ENCODE results near the gene AQP1. TPM values are rescaled to one million over a fixed set of nuclear protein-coding genes. Genes with fewer than 3 reads are reported as not detected.

AQP1 gene
- total RNA-seq, 1 donor = 2.8 TPM

DNA sequence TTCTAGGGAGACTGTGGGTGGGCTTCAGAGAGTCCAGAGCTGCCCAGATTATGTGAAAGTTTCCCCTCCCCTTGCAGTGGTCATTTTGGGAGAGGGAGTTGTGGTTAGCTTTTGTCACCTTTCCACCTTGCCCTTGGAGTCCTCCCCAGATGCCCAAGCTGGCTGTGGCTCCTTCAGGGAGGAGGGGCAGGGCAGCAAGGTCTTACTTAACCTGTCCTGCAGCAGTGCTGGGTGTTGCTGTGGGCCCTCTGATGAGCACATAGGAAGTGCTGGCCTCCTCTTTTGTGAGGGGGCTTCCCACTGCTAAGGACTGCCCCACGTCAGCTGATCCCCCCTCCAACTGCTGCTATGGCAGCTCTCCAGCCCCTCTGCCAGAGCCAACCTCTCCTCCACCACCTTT lies 17.6 kb upstream of the AQP1 start:
- H3K4me3 ChIP-seq (ENCODE audit: low read depth, low read length) = no peak overlapping the region
- TF ChIP-seq, protein P1, sequence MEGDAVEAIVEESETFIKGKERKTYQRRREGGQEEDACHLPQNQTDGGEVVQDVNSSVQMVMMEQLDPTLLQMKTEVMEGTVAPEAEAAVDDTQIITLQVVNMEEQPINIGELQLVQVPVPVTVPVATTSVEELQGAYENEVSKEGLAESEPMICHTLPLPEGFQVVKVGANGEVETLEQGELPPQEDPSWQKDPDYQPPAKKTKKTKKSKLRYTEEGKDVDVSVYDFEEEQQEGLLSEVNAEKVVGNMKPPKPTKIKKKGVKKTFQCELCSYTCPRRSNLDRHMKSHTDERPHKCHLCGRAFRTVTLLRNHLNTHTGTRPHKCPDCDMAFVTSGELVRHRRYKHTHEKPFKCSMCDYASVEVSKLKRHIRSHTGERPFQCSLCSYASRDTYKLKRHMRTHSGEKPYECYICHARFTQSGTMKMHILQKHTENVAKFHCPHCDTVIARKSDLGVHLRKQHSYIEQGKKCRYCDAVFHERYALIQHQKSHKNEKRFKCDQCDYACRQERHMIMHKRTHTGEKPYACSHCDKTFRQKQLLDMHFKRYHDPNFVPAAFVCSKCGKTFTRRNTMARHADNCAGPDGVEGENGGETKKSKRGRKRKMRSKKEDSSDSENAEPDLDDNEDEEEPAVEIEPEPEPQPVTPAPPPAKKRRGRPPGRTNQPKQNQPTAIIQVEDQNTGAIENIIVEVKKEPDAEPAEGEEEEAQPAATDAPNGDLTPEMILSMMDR (IDR thresholded peaks at IDR 0.05; ENCODE audit: insufficient read depth, low read length) = no peak
- DNase-seq (ENCODE audit: low read depth) = no peak

DNA sequence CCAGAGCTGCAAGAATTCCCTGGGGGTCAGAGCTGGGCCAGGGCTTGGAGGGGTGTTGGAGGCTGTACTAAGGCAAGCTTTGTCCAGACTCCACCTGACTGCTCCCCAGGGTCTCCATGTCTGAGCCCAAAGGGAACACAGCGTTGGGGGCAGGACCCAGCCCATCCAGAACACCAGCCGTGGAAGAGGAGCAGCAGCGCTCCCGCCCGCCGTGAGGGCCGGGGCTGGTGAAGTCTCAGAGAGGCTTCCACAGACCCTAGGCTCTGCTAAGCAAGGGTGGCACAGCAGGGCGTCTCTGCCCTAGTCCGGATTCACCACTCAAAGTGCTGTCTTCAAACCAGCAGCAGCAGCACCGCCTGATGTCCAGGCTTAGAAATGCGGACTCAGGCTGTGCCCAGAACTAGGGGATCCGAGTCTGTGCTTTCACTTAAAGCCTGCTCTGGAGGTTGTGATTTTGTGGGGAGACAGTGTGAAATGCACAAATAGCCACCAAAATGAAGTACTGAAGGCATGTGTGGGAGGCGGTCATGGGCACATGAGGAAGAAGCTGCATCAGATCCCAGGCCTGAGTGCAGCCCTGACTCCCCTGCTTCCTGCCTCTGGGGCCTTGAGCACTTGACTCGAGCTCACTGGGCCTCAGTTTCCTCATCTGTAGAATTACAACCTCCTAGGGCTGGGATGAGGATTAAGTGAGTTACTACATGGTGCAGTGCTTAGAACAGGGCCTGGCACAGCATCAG lies 16.6 kb upstream of the AQP1 start:
- no peak for DNase-seq (ENCODE audit: low read depth)
- H3K4me3 ChIP-seq (ENCODE audit: low read depth, low read length) = no peak overlapping the region
- TF ChIP-seq, protein P1 (IDR thresholded peaks at IDR 0.05; ENCODE audit: insufficient read depth, low read length) = no peak

DNA sequence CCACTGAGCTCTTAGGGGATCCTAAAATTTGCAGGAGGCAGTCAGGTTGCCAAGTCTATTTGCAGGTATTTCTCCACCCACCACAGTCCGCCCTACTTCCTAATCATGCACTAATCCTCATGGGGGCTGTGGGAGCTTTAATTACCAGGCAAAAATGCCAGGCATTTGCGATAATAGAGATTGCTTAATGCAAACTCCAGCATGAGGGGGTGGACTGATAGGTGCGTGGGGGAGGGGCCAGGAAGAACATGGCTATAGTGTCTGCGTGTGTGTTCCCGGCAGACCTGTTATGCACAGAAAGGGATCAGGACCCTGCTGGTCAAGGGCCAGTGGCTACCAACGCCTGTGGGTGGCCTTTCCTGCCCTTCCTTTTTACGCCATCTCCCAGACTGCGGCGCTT lies 15.6 kb upstream of the AQP1 start:
- DNase-seq (ENCODE audit: low read depth) = no peak
- H3K4me3 ChIP-seq (ENCODE audit: low read depth, low read length) = no peak overlapping the region

GRCh38 chr7:30896783-30897637 lies 14.6 kb upstream of the AQP1 start:
- no peak for DNase-seq (ENCODE audit: low read depth)
- H3K4me3 ChIP-seq (ENCODE audit: low read depth, low read length) = no peak overlapping the region
- TF ChIP-seq, protein P1 (IDR thresholded peaks at IDR 0.05; ENCODE audit: insufficient read depth, low read length) = no peak

More for the DNA sequence above, 15.6 kb upstream of the AQP1 start:
- TF ChIP-seq, protein P1 (IDR thresholded peaks at IDR 0.05; ENCODE audit: insufficient read depth, low read length) = no peak

GRCh38 chr7:30897770-30898169 lies 13.9 kb upstream of the AQP1 start:
- H3K4me3 ChIP-seq (ENCODE audit: low read depth, low read length) = no peak overlapping the region
- TF ChIP-seq, protein P1 (IDR thresholded peaks at IDR 0.05; ENCODE audit: insufficient read depth, low read length) = no peak
- DNase-seq (ENCODE audit: low read depth) = no peak

DNA sequence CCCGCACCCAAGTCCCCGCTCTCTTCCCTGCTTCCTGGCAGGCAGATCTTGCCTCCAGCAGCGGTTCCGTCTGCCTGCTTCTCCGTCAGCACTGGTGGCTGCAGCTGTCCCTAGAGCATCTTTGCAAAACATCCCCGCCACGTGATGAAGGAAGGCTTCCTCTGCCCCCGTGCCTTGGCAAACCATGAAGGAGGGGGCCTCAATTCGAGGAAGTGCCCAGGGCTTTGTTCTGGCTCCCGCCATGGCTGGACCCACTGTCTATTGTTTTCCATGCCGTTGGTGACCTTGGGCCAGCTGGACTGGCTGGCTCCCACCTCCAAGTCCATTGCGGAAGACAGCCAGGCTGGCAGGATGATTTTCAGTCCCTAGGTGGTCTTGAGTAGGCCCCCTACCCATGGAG lies 13.2 kb upstream of the AQP1 start:
- TF ChIP-seq, protein P1 (IDR thresholded peaks at IDR 0.05; ENCODE audit: insufficient read depth, low read length) = no peak
- DNase-seq (ENCODE audit: low read depth) = no peak
- H3K4me3 ChIP-seq (ENCODE audit: low read depth, low read length) = no peak overlapping the region

Measured in fibroblast of the aortic adventitia (primary cell).